ENCODE measurements around the gene CALR.
A peak's percentile ranks its signal among the peaks of the same experiment; 100 is the strongest.

- peak; percentile 96 for TF ChIP-seq CTCF (tag by site-specific recombination; IDR thresholded peaks at IDR 0.05)
- no peak; the same call in 1 of the 2 replicates for TF ChIP-seq ZNF394 (tag by site-specific recombination; IDR thresholded peaks at IDR 0.05; ENCODE audit: borderline replicate concordance)
- TF ChIP-seq ZNF18 (tag by site-specific recombination; IDR thresholded peaks at IDR 0.05): no peak
- TF ChIP-seq MYNN (tag by site-specific recombination; IDR thresholded peaks at IDR 0.05; ENCODE audit: borderline replicate concordance): no peak
- TF ChIP-seq ELK4 (IDR thresholded peaks at IDR 0.05; ENCODE audit: borderline replicate concordance, low read depth, low read length): no peak
- no peak for TF ChIP-seq YY1 (tag by site-specific recombination; IDR thresholded peaks at IDR 0.05)
- TF ChIP-seq ZNF664 (tag by site-specific recombination; IDR thresholded peaks at IDR 0.05): no peak
- TF ChIP-seq KLF10 (tag by site-specific recombination; IDR thresholded peaks at IDR 0.05): no peak
- no peak for TF ChIP-seq ZNF701 (tag by site-specific recombination; IDR thresholded peaks at IDR 0.05)
Observed at GRCh38 chr19:12983542-12984142, 45.2 kb downstream of the CALR start.
